HG02571 (cell line): Measurements from ENCODE around the gene MS4A2.
"Not testable (repeated sequence)": the region's sequence is repeated elsewhere in the genome, so short reads cannot be mapped to it uniquely, and the experiment has no call there.

Experiments
- ATAC-seq: cut with Tn5 transposase; IDR thresholded peaks from one replicate; pipeline ENCODE4 v1.9.1; 2021; ENCODE audit warnings: mild to moderate bottlenecking, moderate library complexity; ENCODE audit not compliant: unreplicated experiment

The MS4A2 gene

DNA sequence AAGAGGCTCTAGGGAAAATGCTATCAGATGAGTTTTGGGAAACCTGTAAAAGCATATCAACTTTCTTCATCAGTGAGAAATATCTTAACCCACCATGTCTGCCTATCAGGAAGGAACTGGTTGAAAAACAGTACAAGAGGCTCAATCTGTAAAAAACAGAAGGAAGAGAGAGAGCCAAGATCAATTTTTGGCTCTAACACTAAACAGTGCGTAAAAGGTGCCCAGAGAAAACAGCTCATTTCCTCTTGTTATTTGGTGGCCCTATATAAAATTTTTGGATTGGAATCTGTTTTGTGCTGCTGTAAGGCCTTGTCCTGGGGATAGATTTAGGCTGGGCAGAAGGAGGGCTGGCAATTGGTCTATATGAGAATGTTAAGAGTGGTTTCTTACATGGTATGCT, 12.1 kb downstream of the MS4A2 start:
- ATAC-seq, result no peak

DNA sequence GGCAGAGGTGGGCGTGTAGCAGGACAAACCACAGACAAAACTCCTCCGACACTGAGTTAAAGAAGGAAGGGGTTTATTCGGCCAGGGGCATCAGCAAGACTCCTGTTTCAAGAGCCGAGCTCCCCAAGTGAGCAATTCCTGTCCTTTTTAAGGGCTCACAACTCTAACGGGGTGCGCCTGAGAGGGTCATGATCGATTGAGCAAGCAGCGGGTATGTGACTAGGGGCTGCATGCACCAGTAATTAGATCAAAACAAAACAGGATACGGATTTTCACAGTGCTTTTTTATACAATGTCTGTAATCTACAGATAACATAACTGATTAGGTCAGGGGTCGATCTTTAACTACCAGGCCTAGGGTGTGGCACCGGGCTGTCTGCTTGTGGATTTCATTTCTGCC, 12.9 kb downstream of the MS4A2 start:
- not testable (repeated sequence) for ATAC-seq

DNA sequence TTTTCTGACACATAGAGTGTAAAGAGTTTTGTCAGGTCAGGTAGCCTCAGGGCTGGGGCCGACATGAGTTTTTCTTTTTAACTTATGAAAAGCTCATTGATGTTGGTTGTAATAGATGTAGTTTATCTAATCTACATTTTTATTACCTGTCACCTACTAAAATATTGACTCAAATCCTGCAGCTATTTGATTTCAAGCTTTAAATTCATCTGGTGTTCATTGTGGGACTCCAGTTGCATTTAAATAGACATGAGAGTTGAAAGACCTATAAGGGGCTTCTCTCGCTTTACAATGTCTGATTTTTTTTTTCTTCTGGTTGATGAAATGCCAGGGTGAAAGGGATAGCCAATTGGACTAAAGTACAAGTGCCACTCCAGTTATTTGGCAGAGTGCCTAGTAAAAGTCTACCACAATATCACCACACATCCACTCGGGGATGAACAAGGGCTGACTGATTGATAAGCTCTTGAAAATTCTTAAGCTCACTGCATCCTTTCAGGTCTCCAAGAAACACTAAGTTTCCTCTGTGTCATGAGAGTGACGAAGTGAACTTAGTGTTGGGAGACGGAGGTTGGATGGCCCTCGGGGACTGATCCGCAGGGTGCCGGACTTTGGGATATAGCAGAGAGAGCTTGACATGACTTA, 16.1 kb downstream of the MS4A2 start:
- ATAC-seq, result not testable (repeated sequence)

DNA sequence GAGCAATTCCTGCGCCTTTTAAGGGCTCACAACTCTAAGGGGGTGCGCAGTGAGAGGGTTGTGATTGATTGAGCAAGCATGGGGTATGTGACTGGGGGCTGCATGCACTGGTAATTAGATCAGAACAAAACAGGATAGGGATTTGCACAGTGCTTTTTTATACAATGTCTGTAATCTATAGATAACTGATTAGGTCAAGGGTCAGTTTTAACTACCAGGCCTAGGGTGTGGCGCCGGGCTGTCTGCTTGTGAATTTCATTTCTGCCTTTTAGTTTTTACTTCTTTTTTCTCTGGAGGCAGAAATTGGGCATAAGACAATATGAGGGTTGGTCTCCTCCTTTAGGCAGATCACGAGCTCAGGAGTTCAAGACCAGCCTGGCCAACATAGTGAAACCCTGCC, 20.2 kb downstream of the MS4A2 start:
- ATAC-seq, result not testable (repeated sequence)

DNA sequence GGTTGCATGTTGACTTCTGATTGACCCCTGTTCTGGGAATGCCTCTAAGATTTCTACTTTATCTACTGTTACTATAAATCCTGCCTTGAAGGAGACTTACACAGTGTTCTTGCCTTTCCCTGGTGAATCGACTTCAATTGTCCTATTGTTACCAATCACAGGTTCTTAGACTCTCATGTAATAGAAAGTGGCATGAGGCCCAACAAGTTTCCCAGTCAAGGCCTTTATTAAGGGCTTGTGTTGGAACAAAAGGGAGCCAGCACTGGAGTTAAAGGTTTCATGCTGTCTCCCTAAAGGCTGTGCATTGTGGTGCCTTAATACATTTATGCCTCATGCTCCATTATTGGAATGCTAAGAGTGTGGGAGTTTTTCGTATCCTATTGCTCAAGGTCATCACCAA, 23.3 kb downstream of the MS4A2 start:
- no peak for ATAC-seq

DNA sequence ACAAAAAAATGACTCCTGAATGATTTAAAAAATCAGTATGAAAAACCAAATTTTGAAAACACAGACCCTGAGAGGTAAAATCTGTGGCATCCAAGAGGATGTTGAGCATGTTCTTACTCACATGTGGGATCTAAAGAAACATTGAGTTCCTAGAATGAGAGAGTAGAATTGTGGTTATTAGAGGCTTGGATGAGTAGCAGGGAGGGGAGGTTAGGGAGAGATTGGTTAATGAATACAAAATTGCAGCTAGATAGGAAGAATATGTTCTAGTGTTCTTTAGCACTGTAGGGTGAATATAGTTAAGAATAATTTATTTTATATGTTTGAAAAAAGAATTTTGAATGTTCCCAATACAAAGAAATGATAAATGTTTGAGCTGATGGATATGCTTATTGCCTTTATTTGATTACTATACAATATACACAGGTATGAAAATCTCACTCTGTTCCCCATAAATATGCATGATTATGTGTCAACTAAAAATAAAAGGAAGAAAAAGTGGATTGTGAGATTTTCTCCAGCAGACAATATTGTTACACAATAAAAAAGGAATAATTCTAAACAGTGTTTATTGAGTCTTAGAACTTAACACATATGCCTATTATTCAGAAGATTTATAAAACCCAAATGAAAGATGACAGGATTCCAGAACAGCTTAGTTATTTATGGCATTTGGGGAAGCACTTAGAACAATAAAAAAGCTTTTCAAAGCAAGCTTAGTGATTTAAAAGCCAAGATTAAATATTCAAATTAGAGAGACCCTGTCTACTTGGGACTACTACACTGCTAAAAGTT, 28.7 kb downstream of the MS4A2 start:
- no peak for ATAC-seq

DNA sequence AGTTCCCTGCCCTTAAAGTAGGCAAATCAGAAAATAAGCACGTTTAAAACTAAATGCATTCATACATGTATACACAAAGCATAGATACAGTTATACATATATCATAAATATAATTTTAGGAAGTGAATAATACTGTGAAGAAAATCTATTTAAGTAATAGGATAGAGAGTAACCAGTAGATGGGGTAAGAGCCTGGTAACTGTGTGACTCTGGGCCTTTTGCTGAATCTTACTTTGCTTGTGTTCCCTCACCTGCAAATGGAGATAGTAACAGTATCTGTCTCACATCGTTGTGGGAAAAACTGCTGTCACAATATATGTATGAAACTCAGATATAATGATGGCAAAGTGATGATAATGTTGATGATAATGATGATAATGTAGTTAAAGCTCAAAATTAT, 29.9 kb downstream of the MS4A2 start:
- no peak for ATAC-seq

DNA sequence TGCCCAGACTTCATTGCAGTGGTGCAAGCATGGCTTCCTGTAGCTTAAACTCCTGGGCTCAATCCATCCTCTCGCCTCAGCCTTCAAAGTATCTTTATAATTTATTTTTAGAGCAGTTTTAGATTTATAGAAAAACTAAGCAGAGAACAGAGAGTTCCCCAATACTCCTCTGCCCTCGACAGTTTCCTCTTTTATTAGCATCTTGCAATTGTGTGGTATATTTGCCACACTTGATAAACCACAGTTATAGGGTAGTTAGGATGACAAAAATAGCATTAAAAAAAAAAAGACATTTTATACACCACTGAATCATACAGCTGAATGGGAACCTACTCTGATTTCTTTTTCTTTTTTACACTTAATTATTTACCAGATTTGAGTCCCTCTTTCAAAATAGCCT, 31.2 kb downstream of the MS4A2 start:
- ATAC-seq, result no peak

DNA sequence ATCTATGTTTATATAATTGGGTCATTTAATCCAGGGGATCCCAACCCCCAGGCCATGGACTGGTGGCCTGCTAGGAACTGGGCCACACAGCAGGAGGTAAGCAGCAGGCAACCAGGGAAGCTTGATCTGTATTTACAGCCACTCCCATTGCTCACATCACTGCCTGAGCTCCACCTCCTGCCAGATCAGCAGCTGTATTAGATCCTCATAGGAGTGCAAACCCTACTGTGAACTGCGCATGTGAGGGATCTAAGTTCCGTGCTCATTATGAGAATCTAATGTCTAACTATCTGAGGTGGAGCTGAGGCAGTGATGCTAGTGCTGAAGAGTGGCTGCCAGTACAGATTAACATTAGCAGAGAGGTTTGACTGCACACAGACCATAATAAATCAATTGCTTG, 32.8 kb downstream of the MS4A2 start:
- ATAC-seq, result no peak

DNA sequence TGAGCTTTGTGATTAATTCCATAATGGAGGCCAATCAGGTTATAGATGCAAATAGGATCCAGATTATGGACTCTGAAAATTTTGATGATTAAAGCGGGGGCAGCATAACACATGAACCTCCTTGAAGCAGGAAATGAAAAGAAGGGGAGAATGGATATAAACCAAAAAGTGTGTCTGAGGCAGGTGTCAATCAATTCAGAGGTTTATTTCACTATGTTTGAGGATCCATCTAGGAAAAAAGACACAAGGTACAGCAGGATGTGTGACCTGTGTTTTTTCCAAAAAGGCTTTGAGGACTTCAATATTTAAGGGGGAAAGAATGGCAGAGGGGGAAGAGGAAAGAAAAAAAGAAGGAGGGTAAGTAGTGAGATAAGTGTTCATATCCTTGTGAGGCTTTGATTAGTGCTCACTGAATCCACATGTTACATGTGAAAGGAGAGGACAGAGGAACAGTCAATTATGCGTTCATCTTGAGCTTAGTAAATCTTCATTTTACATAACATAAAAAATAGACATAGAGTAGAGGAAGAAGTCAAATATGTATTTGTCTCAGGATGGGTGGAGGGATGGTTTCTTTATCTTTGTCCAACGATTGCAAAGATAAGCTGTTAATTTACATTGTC, 34.1 kb downstream of the MS4A2 start:
- ATAC-seq, result no peak

DNA sequence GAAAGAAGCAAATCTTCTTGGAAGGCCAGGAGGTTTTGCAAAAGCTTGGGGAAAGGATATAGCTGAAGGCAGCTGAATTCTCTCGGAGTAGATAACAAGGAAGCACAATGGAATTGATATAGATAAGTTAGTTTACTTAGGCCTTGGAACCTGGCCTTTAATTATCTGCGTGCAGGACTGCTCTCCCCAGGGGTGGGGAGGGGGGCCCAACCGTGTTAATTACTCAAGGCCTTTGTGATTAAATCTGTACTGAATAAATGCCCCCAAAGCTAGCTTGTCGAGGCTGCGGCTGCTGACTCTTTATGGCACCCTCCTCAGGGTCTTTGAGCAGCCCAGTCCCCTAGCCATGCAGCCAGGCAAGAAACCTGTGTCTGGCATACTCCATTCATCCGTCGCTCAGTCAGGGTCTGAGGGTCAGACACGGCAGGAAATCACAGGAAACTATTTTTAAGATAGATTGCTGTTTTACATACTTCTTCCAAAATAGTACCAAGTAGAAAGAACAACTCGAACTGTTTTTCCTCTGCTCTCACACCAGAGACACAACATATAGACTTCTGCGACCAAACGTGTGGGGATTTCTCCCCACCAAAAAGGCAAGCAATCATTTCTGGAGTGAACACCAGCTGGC, 36.5 kb downstream of the MS4A2 start:
- ATAC-seq, result no peak

DNA sequence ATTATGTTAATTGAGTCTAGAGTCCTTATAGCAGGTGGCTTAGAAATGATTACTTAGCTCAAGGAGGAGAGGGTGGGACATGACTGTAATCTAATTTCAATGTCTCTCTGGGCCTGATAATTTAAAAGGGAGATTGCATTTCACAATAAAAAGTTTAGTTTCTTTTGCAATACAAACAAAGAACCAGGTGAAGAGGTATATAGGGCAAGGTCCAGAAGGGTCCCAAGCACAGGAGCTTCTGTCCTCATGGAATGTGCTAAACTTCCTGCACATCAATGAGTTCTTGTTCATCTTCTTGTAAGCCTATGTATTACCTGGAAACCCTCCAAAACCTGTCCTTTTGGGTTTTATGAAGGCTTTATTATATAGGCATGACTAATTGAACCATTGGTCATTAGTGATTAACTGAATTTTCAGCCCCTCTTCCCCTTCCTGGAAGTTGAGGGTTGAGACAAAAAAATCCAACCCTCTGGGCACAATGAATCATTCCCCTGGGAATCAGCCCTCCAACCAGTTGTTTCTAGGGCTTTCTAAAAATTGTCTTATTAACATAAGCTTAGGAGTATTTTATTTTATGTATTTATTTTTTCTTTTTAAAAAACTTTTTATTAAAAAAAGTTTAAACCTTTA, 37.6 kb downstream of the MS4A2 start:
- no peak for ATAC-seq

DNA sequence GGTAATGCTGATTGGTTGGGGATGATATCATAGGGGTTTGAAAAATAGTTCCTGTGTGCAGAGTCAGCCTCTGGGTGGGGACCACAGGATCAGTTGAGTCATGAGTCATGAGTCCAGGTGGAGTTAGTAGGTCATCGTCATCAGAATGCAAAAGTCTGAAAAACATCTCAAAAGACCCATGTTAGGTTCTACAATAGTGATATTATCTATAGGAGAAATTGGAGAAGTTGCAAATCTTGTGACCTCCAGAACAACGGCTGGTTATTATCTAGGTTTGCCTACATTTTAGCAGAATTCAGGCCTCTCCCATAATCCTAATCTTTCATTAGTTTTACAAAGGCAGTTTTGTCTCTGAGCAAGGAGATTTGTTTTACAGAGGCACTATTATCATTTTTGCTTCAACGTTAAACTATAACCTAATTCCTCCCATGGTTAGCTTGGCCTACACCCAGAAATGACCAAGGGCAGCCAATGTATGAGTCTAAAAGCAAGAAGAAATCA, 38.9 kb downstream of the MS4A2 start:
- no peak for ATAC-seq

DNA sequence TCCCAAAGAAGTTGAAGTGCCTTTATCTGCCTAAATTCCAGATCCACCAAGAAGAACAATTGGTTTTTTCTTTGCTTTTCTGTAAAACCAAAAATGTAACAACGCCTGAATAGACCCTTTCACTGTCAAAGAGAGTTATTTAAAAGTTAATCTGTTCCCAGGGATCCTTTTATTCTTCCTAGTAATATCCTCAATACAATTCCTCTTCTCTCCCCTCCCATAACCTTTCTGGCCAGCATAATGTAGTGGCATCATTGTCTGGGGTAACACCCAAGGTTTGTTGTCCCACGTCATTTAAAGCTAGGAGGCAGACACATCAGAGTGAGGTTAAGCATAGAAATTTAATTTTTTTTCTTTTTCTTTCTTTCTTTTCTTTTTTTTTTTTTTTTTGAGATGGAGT, 39.9 kb downstream of the MS4A2 start:
- no peak for ATAC-seq

DNA sequence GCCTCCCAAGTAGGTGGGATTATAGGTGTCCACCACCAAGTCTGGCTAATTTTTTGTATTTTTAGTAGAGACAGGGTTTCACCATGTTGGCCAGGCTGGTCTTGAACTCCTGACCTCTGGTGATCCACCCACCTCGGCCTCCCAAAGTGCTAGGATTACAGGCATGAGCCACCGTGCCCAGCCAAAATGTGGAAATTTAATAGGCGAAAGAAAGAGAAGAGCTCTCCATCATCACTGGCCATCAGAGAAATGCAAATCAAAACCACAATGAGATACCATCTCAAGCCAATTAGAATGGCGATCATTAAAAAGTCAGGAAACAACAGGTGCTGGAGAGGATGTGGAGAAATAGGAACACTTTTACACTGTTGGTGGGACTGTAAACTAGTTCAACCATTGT, 40.4 kb downstream of the MS4A2 start:
- not testable (repeated sequence) for ATAC-seq

DNA sequence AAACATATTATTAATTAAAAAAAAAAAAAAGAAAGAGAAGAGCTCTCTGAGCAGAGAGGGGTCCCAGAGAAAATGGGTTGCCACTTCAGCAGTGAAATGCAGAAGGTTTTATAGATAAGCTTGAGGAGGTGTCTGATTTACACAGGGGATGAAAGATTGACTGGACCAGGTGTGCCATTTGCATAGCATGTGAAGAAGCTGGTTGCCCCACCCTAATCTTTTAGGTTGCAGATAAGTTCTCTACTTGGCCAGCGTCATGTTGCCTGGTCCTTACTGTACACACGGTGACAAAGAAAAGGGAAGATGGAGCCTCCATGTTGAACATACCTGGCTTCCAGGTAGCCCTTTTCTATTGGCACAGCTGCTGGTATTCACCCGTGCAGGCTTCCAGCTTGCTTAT, 41.4 kb downstream of the MS4A2 start:
- ATAC-seq, result no peak

DNA sequence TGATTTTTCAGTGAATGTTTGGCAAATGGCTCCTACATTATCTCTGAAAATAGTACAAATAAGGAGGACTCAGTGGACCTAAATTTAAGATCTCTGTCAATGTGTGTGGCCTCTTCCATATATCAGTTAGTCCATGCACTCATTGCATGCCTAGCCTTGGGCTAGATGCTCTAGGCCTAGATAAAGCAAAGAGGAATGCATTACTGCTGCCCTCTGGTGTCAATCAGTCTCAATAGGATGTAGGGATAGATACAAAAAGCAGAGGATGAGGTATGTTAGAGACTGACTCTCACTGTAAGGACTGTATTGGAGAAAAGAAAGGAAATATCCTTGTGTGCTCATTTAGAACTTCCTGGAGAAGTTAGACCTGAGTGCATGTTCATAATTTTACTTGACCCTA, 42.0 kb downstream of the MS4A2 start:
- ATAC-seq, result no peak

DNA sequence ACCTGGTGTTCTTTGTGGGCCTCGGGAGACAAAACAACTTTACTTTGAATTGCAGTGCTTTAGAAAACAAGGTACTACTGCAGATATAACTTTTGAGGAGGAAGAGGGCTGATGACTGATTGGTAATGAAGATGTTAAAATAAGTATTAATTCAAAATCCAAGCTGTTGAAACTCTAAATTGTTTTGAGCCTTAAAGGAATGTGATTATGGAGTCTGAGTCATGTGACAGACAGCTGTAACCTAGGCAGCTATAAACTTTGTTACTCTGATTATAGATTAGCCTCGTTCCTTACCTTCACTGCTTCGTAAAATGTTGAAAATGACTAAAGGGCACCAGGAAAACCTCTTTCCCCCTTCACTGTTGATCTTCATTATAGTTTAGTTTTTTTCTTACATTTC, 43.4 kb downstream of the MS4A2 start:
- ATAC-seq, result no peak

DNA sequence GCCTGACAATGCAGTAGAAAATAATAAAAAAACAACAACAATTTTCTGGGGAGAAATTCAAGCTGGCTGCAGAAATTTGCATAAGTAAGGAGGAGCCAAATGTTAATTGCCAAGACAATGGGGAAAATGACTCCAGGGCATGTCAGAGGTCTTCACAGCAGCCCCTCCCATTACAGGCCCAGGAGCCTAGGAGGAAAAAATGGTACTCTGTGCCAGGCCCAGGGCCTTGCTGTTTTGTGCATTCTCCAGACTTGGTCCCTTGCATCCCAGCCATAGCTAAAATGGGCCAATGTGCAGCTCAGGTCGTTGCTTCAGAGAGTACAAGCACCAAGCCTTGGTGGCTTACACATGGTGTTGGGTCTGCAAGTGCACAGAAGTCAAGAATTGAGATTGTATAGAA, 45.5 kb downstream of the MS4A2 start:
- ATAC-seq, result no peak

DNA sequence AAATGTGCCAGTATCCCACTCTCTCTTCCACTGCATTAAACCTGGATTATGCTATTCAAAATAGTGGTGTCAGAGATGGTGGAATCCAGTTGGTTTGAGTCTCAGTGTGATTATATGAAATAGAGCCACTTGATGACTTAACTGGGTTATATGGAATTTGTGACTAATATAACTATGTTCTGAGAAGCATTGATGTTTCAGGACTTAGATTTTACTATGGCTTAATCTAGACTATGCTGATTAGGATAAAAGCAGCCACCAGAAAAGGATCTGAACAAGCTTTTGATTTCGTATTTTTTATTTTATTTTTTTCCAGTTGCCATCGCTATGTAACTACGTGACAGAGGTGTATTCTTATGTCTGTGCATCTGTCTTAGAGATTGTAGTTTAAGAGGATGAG, 55.3 kb downstream of the MS4A2 start:
- ATAC-seq, result no peak

DNA sequence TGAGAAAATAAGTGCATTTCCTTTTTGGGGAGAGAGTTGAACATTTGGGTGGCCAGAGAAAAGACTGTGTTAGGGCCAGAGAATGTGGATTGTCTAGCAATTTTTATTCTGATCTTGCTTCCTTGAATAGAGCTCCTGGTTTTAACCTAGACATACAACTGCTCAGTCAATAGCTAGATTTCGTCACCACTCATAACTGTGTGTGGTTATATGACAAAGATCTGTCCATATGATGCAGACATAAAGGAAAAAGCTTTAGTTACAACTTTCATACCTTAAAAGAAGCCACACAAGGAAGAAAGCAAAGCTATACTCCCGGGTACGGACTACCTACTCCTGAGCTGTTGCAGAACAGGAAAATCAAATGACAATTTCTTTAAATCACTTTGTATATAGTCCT, 57.2 kb downstream of the MS4A2 start:
- ATAC-seq, result no peak
